Measurements from ENCODE around the gene CABYR.

The CABYR gene

DNA sequence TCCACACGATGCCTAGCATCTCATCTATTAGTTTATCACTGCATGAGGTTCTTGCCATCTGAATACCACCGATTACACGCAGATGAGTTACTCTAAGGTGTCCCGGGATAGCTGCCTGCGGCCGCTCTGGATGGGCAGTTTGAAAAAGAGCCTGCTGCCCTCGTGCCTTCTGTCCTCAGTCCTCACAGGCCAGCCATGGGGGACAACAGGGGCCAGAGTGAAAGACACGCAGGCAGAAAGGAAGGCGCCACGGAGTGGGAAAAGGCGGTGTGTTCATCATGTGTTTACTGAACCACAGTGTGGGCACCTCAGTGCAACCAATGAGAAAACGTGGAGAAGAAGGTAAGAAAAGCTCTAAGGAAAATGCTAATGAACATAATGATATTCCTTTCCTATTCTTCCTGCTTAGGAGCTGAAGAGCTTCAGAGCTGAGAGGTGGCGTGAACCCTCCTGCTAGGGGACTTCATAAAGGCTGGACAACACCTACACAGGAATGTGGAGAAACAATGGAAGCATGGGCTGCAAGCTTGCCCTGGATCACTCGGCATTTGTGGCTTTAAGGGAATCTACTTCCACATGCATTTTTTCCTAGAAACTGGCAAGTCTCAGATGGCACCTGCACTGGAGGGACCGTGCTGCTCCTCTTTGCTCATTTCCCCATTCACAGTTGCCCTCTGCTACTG, 50.9 kb downstream of the CABYR start:
- DNase-seq (ENCODE audit: low read depth in 3 of 3), result no peak

DNA sequence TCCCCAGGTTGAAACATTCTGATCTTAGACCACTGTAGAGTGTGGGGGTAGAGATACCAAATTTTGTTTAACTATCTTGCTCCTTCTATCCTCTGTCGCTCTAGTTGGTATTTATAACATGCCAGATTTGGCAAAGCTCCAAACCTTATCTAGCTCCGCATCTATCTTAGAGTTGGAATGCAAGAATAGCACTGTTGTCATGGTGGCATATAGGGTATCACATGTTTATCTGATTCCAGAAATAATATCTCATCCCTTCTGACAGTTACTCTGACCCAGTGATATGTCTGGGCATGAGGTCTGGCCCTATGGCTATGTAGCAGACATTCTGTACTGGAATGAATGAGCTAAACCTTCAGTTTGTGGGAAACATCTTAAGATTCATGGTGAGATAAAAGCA, 51.7 kb downstream of the CABYR start:
- no peak for DNase-seq (ENCODE audit: low read depth in 3 of 3)

DNA sequence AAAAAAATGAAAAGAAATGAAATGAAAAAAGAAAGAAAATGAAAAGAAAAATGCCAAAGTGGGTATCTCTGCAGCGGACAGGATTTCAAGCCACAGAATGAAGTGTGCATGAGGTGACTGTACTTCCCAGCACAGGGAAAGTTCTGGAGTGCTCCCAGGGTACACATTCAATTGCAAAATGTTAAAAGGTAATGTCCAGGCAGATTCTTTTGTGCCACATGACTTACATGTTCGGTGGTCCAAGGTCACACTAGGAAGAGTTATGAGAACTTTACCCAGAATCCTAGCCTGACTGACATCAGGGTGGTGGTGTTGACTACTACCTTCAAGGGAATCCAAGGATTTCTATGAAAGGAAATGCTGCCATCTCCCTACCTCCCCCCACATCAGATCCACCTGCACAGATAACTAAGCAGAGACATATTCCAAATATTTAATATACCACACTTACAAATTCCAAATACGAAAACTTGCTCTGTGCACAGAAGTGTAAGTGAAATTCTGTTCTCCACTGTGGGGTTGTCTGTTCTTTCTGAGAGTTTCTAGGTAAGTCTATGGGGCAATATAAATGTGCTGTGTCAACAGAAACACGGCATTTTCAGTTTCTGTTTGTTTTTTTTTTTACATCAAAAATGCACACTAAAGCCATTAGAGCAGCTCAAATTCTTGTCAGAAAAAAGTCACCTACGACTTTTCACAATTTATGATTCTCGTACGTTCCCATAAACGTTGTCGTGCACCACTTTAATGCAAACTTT, 56.6 kb downstream of the CABYR start:
- no peak for DNase-seq (ENCODE audit: low read depth in 3 of 3)

DNA sequence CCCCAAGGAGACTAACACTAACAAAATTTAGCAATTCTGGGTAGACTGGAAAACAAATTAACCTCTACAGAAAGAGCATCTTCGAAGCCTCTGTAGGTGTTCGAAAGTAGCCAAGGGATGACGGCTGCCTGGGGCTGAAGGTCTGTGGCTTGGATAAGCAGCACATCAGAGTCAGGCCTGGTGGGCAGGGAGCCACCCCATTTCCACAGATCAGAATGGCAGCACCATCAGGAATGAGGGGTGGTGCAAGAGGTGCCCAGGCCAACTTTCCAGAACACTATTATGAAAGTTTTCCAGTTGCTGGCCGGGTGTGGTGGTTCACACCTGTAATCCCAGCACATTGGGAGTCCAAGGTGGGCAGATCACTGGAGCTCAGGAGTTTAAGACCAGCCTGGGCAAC, 57.9 kb downstream of the CABYR start:
- no peak for DNase-seq (ENCODE audit: low read depth in 3 of 3)

DNA sequence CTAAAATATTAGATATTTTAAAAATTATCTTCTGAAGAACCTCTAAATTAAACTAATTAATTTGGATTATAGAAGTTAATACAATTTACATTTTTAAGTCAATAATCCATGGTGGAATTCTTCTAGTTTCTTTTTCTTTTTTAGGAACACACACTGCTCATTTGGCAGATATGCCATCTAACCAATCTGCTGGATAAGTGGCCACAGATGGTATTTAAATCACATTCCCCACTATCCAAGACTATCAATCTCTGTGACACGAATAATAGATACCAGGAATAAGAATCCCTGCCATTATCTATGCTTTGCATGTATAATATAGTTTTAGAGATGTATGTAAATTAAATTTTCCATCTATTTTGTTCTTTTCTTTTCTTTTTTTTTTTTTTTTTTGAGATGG, 58.5 kb downstream of the CABYR start:
- DNase-seq (ENCODE audit: low read depth in 3 of 3), result no peak

DNA sequence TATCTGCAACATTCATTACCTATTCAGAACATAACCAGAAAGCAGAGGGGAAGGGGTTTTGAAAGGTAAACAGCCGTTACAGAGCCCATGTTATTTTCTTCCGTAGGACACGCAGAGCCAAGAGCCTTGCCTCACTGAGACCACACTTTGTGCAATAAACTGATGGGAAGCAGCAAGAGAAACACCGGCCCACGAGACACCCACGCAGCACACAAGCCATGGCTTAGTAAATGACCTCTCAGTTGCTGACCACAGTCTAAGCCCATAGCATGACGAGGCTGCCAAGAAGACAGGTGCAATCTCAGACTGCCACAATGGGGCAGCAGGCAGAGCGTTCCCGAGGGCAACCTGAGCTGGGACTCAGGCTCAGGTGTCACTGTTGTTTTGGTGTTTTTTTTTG, 59.6 kb downstream of the CABYR start:
- DNase-seq (ENCODE audit: low read depth in 3 of 3), result no peak

DNA sequence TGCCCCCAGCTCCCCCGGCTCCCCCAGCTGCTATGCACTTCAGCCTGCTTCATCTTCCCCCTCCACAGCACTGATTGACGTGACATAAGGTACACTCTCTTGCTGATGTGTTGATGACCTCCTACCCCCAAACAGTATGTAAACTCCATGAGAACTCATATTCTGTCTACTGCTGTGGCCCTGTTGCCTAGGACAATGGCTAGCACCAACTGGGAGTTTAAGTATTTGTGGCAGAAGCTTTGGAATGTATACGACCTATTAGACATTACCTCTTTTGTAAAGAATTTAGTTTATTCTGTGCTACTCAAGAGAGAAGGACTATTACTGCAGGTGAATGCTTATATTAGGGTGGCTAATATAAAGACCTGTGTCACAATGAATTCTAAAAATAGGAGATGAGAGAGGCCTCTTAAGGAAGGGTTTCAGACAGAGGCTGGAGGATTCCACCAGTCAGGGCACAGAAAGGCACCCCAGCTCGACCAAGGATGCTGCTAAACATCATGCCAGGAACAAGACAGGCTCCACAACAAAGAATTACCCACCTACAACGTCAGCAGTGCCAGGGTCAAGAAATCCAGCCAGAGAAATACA, 60.6 kb downstream of the CABYR start:
- DNase-seq (ENCODE audit: low read depth in 3 of 3), result no peak

DNA sequence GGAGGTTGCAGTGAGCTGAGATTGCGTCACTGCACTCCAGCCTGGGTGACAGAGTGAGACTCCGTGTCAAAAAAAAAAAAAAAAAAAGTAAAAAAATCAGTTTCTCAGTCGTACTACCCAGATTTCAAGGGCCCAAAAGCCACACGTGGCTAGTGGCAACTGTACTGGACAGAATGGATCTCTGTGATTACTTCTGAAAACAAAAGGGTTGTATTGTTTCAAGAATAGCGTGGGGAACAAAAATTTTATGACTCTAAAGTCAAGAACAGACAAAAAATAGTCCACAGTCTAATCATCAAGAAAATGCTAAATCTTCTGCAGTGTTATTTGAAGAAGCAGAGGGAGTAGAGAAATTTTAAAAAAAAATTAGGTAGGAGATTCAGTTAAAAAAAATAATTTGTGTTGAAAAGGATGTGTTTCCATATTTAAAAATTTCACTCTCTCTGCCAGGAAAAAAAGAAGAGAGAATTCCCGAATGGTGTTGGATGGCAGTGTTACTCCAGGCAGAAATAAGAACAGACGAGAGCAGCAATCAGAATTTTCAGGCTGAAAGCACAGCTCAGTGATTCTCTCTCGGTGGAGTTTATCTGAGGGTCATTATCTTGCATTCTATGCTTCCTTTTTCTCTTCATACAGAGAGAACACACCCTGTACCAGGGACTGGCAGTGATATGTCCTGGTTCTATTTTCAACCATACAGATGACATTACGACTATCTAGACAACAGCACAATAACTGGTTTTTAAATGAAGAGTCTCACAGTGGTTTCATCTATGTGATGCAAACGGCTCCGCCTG, 61.8 kb downstream of the CABYR start:
- DNase-seq (ENCODE audit: low read depth in 3 of 3), result no peak

DNA sequence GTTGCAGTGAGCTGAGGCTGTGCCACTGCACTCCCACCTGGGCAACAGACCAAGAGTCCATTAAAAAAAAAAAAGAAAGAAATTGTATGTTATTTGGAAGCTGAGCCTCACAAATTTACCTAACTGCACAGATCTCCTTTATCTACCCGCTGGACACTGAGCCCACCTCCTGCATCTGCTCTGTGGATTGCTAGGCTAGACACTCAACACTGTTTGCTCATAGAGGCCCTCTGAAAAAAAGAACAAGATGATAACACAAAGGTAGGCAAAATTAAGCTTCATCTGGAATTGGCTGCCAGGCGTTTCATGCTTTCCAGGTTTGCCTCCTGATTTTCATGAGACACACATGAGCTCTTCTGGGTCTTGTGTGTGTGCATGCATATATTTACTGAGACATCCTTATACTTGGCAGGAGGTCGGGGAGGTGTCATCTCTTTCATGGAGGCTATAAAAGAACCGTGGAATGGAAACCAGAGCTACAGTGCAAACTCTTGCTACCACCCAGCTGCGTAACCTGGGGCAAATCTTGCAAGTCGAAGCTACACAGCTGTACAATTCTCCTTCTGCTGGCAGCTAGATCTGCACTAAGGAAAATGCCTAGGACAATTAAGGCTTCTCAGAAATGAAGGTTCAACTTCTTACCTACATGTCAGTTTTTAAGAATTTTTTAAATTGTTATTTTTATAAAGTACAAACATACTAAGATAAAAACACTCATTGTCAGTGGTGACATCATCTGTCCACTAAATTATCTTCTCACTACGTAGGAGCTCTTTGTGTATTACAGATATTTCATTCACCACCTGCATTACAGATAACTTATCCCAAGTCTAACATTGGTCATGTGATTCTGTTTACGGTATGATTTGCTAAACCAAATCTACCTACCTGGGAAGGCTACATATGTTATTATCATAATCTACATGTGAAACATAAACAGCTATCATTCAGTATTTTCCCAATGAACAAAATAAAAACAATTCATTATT, 63.1 kb downstream of the CABYR start:
- no peak for DNase-seq (ENCODE audit: low read depth in 3 of 3)

DNA sequence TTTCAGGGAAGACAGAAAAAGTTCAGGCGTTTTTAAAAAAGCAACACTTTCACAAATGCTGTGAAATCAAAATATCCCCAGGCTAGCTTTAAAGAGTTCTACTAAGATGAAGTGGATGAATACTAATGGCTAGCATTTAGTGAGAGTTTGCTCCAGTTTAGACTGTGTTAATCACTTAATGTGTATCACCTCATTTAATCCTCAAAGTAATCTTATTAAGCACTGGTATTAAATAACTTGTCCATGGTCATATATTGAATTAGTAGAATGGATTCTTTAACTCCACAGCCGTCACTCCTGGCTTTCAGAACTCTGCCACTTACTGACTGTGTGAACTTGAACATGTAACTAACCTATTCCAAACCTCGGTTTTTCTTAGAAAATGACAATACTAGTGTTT, 66.0 kb downstream of the CABYR start:
- no peak for DNase-seq (ENCODE audit: low read depth in 3 of 3)

DNA sequence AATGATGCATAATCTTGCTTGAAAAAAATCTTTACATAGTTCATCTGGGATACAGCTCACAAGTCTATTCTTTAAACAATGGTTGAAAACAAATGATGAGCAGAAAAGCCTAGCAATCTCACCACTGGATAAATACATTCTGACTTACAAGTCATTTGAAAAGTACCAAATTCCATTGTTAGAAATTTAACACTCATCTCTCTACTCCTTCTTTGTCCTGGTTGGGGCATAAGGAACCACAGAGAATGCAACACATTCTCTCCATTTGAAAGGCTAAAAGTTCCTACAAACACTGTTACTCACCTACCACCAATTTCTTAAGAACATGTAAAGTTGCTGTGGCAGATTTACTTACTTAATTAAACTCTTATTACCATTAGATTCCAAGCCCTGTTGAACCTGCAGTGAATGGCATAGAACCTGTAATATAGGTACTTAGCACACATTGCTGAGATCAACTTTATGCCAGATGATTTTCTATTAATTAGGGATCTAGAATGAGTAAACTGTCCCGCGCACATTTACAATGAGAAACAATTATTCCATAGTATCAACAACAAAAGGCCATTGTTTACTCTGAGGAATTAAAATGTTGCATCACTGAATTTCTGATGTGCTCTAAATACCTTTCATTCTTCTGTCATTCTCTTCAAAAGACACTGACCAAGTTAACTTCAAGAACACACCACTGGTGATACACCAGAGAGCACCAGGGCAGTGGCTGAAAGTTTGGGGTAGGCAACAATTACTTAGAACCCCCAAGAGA, 69.6 kb downstream of the CABYR start:
- no peak for DNase-seq (ENCODE audit: low read depth in 3 of 3)

DNA sequence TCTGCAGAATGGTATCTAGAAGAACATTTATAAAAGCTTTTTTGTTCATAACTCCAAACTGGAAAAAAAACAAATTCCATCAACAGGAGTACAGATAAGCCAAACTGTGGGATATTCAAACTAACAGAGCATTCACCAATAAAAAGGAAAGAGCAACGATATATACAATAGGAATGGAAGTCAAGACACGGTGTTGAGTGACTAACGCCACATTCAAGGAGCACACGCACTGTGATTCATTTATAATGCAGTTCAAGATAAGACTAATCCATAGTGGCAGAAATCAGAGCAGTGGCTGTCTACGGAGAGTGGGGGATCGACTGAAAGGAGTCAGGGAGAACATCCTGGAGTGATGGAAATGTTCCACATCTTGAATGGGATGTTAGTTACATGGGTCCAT, 70.7 kb downstream of the CABYR start:
- DNase-seq (ENCODE audit: low read depth in 3 of 3), result no peak
